ENCODE measurements around the gene HCK. TPM values are rescaled to one million over a fixed set of nuclear protein-coding genes. Genes with fewer than 3 reads are reported as not detected.

HCK gene
- total RNA-seq, 1 donor from 2014 or later = 0.54 TPM

- TF ChIP-seq, protein P1, sequence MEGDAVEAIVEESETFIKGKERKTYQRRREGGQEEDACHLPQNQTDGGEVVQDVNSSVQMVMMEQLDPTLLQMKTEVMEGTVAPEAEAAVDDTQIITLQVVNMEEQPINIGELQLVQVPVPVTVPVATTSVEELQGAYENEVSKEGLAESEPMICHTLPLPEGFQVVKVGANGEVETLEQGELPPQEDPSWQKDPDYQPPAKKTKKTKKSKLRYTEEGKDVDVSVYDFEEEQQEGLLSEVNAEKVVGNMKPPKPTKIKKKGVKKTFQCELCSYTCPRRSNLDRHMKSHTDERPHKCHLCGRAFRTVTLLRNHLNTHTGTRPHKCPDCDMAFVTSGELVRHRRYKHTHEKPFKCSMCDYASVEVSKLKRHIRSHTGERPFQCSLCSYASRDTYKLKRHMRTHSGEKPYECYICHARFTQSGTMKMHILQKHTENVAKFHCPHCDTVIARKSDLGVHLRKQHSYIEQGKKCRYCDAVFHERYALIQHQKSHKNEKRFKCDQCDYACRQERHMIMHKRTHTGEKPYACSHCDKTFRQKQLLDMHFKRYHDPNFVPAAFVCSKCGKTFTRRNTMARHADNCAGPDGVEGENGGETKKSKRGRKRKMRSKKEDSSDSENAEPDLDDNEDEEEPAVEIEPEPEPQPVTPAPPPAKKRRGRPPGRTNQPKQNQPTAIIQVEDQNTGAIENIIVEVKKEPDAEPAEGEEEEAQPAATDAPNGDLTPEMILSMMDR (IDR thresholded peaks at IDR 0.05; ENCODE audit: unreplicated experiment) = no peak
- Mint-ChIP-seq H3K4me3 (ENCODE audit: unreplicated experiment) (peak overlapping the region; percentile 99), H3K9me3 (ENCODE audit: unreplicated experiment) (no peaks in the 10 kb centered on the region), H3K27ac (ENCODE audit: unreplicated experiment) (peak overlapping the region; percentile 100), H3K4me1 (ENCODE audit: unreplicated experiment) (peaks cover 23% of the 10 kb centered on the region), H3K36me3 (ENCODE audit: low read depth, unreplicated experiment) (peaks cover 3% of the 10 kb centered on the region), H3K27me3 (ENCODE audit: unreplicated experiment) (peaks cover 3% of the 10 kb centered on the region)
- DNase-seq (ENCODE audit: low spot score) = no peak
These were observed 58.2 kb downstream of the HCK start for GRCh38 chr20:32110173-32110704.

- peaks cover 23% of the 10 kb centered on the region for H3K4me1 Mint-ChIP-seq (ENCODE audit: unreplicated experiment)
- TF ChIP-seq, protein P1 (IDR thresholded peaks at IDR 0.05; ENCODE audit: unreplicated experiment) = no peak
- peaks cover 3% of the 10 kb centered on the region for H3K27me3 Mint-ChIP-seq (ENCODE audit: unreplicated experiment)
- H3K4me3 Mint-ChIP-seq (ENCODE audit: unreplicated experiment) = peak overlapping the region; percentile 99
- peak overlapping the region; percentile 100 for H3K27ac Mint-ChIP-seq (ENCODE audit: unreplicated experiment)
- DNase-seq (ENCODE audit: low spot score) = no peak
- peaks cover 4% of the 10 kb centered on the region for H3K36me3 Mint-ChIP-seq (ENCODE audit: low read depth, unreplicated experiment)
- H3K9me3 Mint-ChIP-seq (ENCODE audit: unreplicated experiment) = no peaks in the 10 kb centered on the region
These were observed 58.7 kb downstream of the HCK start for GRCh38 chr20:32110727-32111126.

- H3K9me3 Mint-ChIP-seq (ENCODE audit: unreplicated experiment) = no peaks in the 10 kb centered on the region
These were observed 59.2 kb downstream of the HCK start for GRCh38 chr20:32111156-32111686.

DNA sequence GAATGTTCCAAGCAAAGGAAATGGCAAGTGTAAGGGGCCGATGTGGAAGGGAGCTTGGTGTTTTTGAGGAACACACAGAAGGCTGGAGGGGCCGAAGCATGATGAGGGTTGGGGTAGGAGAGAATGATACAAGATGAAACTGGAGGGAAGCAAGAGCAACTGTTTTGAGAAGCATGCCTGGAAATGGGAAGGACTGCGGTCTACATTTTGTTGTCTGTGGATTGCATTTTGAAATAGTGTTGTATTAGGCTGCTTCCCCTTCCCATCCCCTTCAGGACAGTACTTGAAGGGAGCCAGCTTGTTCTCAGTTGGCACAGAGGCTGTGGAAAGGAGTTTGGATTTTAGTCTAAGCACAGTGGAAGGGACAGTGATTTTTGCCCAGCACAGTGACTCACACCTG is 59.7 kb downstream of the HCK start:
- Mint-ChIP-seq H3K27ac (ENCODE audit: unreplicated experiment) (no peak overlapping the region), H3K9me3 (ENCODE audit: unreplicated experiment) (no peaks in the 10 kb centered on the region), H3K36me3 (ENCODE audit: low read depth, unreplicated experiment) (peaks cover 4% of the 10 kb centered on the region), H3K4me1 (ENCODE audit: unreplicated experiment) (peaks cover 23% of the 10 kb centered on the region), H3K27me3 (ENCODE audit: unreplicated experiment) (peaks cover 3% of the 10 kb centered on the region), H3K4me3 (ENCODE audit: unreplicated experiment) (peak overlapping the region; percentile 10)
- no peak for DNase-seq (ENCODE audit: low spot score)
- TF ChIP-seq, protein P1 (IDR thresholded peaks at IDR 0.05; ENCODE audit: unreplicated experiment) = no peak

More at GRCh38 chr20:32111156-32111686, 59.2 kb downstream of the HCK start:
- peaks cover 3% of the 10 kb centered on the region for H3K27me3 Mint-ChIP-seq (ENCODE audit: unreplicated experiment)
- H3K4me3 Mint-ChIP-seq (ENCODE audit: unreplicated experiment) = no peak overlapping the region
- H3K27ac Mint-ChIP-seq (ENCODE audit: unreplicated experiment) = no peak overlapping the region
- DNase-seq (ENCODE audit: low spot score) = no peak
- peaks cover 4% of the 10 kb centered on the region for H3K36me3 Mint-ChIP-seq (ENCODE audit: low read depth, unreplicated experiment)
- TF ChIP-seq, protein P1 (IDR thresholded peaks at IDR 0.05; ENCODE audit: unreplicated experiment) = no peak
- peaks cover 23% of the 10 kb centered on the region for H3K4me1 Mint-ChIP-seq (ENCODE audit: unreplicated experiment)

DNA sequence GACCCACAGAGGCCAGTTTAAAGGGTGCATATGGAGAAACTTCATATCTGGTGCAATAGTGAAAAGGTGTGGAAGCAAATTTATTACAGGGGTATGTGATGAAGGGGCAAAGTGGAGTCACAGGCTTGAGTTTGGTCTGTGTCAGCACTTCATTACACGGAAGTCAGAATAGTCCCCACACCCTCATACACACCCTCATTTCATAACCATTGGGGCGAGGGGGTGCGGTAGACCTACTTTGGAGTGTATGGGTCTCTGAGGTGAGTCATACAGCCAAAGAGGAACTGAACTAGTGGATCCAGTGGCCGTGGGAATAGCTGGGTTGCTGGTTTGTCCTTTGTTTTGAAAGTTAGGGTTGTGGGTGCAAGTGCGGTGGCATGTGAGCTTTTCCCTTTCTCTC is 60.8 kb downstream of the HCK start:
- H3K4me1 Mint-ChIP-seq (ENCODE audit: unreplicated experiment) = peaks cover 23% of the 10 kb centered on the region
- TF ChIP-seq, protein P1 (IDR thresholded peaks at IDR 0.05; ENCODE audit: unreplicated experiment) = no peak
- peaks cover 4% of the 10 kb centered on the region for H3K36me3 Mint-ChIP-seq (ENCODE audit: low read depth, unreplicated experiment)
- H3K4me3 Mint-ChIP-seq (ENCODE audit: unreplicated experiment) = peak overlapping the region; percentile 33
- H3K9me3 Mint-ChIP-seq (ENCODE audit: unreplicated experiment) = no peaks in the 10 kb centered on the region
- peaks cover 3% of the 10 kb centered on the region for H3K27me3 Mint-ChIP-seq (ENCODE audit: unreplicated experiment)
- H3K27ac Mint-ChIP-seq (ENCODE audit: unreplicated experiment) = no peak overlapping the region
- no peak for DNase-seq (ENCODE audit: low spot score)
